SK-N-SH treated with all-trans-retinoic acid at 6 μM for 48 hours (cell line): ENCODE measurements around the gene TNS1.

Experiments
- CSDC2 ChIP-seq: fragments of 250-450 bp; sonication (Bioruptor Pico); IDR thresholded peaks from 2 replicates; pipeline ENCODE4 v1.5.0; 2020; ENCODE audit warnings: mild to moderate bottlenecking, moderate library complexity
- GLIS3 ChIP-seq: fragments of 250-450 bp; sonication (Bioruptor Pico); IDR thresholded peaks from 2 replicates; pipeline ENCODE4 v1.5.0; 2020; ENCODE audit warnings: mild to moderate bottlenecking, moderate library complexity
- TCF4 ChIP-seq: fragments of 250-450 bp; sonication (Bioruptor Pico); IDR thresholded peaks from 2 replicates; pipeline ENCODE4 v1.8.0; 2021; ENCODE audit warnings: mild to moderate bottlenecking, moderate library complexity, borderline replicate concordance
- TOX ChIP-seq: fragments of 250-450 bp; sonication (Bioruptor Pico); IDR thresholded peaks from 2 replicates; pipeline ENCODE4 v1.8.0; 2021; ENCODE audit warnings: mild to moderate bottlenecking, moderate library complexity, borderline replicate concordance
- ZC3H10 ChIP-seq: fragments of 250-450 bp; sonication (Bioruptor Pico); IDR thresholded peaks from 2 replicates; pipeline ENCODE4 v1.5.1; 2021; ENCODE audit warnings: mild to moderate bottlenecking, moderate library complexity

GRCh38 chr2:217940261-217941220 is 62.3 kb downstream of the TNS1 start:
- TF ChIP-seq TCF4 (CRISPR knock-in tag) (no peak), GLIS3 (no peak), ZC3H10 (no peak), TOX (CRISPR knock-in tag) (no peak), CSDC2 (no peak)
